Activated CD4-positive, alpha-beta T cell treated with anti-CD3 and anti-CD28 coated beads, Interleukin-2, amount 50 U/mL, for 16 hours (primary cell): Measurements from ENCODE around the gene PDHA1.

Experiments
- DNase-seq: peaks from one replicate; pipeline ENCODE4 v3.0.0-alpha.2; 2020

The PDHA1 gene

DNA sequence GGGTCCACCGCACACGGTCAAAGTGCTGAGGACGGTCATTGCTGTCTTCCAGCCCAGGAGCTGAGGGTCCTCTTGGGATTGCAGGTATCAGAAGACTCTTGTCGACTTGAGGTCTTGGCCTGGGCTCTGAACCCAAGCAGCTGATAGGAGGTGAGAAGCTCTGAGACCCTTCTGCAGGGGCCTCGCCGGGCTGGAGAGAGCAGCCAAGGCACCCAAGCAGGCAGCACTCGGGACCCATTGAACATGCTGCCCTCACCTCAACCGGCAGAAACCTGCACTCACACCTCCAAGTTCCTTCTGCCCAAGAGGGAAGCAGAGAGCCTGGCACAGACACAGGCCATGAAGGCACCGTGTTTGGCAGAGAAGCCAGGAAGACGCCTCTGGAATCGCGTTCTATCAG, 34.1 kb downstream of the PDHA1 start:
- no peak for DNase-seq

DNA sequence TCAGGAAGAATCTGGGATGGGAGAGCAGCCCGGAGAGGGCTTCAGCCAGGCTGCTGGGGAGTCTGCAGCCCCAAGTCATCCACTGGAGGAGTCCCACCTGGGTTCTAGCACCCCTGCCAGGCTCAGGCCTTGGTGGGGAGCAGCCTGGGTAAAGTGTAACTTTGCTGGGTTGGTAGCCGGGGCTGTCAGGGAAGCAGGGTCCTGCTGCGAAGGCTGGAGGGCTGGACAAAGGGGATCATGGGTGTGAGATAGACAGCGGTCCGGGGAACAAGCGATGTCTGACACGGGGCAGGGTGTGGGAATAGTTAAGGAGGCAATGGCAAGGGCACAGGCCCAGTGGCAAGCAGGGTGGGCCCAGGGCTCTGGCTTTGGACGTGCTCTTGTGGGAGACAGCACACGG, 37.6 kb downstream of the PDHA1 start:
- no peak for DNase-seq

DNA sequence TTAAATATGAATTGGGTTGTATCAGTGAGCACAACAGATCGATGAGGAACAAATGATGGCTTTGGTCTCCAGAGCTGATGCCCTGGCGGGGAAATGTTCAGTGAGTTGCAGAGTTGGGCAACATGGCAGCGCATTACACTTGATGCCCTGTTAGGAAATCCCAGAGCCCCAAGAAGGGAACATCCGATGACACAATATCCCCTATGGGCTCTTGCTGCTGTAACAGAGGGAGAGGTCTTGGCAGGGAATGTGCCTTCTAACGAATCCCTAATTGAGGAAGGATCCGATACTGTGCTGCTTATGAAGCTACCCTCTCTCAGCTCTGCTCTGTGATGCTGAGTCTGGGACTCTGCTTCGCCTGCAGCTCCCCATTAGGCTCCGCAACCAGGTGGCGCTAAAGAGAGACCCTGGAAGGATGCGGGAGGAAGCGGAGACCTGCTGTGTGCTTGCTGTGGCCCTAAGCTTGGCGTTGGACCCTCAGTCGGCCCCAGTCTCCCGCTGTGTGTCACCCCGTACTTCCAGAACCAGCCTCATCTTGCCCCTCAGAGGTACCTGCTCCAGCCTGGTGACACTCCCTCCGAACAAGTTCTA, 38.9 kb downstream of the PDHA1 start:
- DNase-seq: peak; percentile 47

DNA sequence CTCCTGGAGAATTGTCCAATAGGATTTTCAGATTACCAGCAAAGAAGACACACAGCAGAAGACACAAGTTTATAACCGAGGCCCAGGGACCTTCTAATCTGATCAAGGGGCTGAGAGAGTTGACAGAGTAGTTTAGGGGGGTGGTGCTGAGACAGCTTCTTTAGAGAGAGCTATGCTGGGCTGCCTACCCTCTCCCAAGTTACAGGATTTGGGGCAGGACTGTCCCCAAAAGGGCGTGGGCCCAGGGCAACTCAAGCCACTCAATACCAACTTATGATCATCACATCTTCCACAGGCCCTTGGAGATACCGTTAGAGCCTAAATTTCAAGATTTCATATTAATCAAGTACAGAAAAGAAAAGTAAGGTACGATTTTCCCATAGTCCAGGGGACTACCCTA, 43.0 kb downstream of the PDHA1 start:
- no peak for DNase-seq

DNA sequence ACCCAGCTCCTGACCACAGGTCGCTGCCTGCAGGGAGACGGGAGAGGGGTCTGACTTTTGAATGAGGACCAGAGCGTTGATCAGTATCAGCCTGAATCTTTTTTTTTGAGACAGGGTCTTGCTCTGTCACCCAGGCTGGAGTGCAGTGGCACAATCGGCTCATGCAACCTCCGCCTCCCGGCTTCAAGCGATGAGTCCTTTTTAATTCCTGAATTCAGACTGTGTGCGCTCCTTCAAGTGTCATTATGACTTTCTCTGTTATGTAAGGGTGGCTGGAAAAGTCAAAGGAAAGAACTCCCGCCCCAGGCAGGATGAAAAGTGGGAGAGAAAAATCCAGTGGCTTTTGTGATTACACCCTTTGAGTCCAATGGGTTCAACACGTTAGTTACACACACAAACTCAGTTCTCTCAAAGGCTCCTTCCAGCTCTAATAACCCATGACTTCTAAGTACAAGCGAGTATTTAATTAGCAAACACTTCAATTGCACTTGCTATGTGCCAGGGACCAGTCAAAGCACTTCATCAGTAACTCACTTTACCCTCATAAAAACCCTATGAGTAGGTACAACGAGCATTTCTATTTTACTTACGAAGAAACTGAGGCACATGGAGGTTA, 44.4 kb downstream of the PDHA1 start:
- no peak for DNase-seq

DNA sequence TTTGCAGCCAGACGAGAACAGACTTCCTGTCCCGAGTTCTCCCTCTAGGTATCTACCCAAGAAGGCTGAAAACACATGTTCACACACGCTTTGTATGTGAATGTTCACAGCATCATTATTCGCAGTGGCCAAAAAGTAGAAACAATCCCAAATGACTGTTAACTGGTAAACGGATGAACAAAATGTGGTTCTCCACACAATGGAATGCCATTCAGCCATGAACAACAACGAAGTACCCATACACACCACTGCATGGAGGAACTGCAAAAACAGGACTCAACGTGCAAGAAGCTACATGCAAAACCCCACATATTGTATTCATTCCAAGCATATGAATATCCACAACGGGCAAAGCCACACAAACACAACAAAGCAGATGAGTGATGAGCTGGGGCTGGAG, 45.0 kb downstream of the PDHA1 start:
- DNase-seq: no peak

DNA sequence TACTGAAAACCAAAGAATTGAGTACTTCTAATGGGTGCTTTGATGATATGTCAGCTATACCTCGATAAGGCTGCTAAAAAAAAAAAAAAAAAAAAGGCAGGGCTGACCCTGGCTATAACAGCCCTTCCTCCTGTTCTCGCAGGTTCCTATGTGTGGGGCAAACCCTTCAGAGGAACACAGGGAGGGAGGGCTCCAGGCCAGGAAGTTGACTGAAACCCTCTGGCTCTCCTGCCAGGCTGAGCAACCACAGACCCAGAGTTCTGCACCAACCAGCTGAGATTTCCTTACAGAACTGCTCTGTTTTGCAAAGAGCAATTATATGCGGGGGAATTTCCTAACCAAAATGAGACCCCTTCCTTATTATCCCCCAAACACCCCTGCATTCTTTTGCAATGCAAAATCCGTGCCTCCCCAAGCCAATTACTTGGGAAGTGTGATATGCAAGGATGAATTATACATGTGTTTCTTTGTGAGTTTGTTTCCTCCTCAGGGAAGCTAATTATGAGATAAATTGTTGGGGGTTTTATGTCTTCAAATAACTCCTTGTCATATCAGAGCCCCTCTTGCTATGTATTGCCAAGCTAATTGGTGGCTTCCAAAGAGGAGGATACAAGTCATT, 45.6 kb downstream of the PDHA1 start:
- DNase-seq: no peak

DNA sequence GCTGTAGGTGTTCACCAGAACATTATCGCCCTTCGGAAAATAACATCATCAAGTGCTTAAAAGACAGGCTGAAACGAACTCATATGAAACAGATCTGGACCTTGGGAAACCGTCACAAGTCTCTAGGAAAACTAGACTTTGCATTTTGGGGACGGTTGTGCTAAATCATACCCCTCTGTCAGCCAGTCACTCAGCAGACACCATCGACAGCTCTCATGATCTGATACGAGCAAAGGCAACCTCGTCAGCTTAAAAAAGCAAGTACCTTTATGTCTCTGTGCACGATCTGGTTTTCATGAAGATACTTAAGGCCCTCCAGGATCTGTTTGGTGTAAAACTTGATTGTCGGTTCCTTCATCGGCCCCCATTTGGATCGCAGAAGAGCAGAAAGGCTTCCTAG, 48.4 kb downstream of the PDHA1 start:
- no peak for DNase-seq

DNA sequence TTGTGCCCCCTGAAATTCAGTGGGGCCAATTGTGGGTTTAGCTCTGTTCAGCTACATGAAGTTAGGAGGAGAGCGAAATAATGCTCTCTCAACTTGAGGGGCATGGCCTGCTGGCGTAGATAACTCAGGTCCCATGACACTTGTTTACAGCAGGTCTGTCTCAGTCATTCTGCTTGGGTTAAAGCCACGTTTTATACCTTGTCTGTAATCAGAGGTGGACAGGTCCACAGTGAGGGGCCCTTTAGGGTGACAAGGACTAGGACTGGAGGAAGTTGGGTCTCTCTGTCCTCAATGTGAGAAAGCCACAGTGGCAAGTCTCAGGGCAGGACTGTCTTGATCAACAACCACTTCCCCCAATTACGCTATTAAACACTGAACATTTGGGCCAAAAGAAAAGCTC, 49.0 kb downstream of the PDHA1 start:
- no peak for DNase-seq

DNA sequence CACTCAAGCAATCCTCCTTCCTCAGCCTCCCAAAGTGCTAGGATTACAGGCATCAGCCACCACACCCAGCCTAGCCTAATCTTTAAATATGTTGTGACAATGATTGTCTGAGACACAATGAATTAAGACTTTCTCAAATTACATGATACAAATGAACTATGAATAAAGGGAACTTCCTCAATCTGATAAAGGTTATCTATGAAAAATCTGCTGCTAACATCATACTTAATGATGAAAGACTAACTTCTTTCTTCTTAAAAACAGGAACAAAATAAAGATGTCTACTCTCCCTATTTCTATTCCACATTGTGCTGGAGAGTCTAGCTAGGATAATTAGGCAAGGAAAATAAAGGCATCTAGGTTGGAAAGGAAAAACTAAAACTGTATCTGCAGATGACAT, 60.0 kb downstream of the PDHA1 start:
- no peak for DNase-seq

DNA sequence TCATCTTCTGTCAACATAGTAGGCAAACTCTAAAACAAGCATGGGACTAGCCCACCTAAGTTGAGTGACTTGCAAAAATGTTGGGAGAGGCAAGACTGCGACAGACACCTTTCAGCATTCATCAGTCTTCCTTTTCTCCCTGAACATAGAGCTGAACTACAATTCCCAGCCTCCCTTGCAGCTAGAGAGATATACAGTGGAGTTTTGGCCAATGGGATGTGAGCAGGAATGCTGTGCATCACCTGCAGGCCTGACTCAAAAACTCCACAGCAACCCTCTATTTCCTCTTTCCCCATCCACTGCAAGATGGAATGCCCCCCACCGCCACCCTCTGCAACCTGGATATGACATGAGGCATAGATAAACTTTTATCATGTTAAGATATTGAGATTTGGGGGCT, 66.5 kb downstream of the PDHA1 start:
- no peak for DNase-seq
